DOHH2 (cell line): ENCODE measurements around the gene TMEM60.

Experiments
- H3F3A ChIP-seq: fragments of 200-600 bp; sonication (generic), shearing (Covaris generic); 2 replicates; pipeline ENCODE4 v1.6.0; 2016; ENCODE audit warnings: antibody characterized with exemption, mild to moderate bottlenecking; ENCODE audit not compliant: control insufficient read depth, insufficient read depth
- H3K27ac ChIP-seq: fragments of 200-600 bp; sonication (generic); 2 replicates; pipeline ENCODE4 v1.5.1; 2014; ENCODE audit warnings: low read depth, mild to moderate bottlenecking, low read length, moderate library complexity
- H3K27me3 ChIP-seq: fragments of 200-600 bp; sonication (generic); 2 replicates; pipeline ENCODE4 v1.6.1; 2014; ENCODE audit warnings: mild to moderate bottlenecking, low read length, mixed read lengths; ENCODE audit not compliant: control insufficient read depth
- H3K36me3 ChIP-seq: fragments of 200-600 bp; sonication (generic); 2 replicates; pipeline ENCODE4 v1.6.1; 2014; ENCODE audit warnings: mild to moderate bottlenecking, low read length, moderate library complexity, mixed read lengths; ENCODE audit not compliant: control insufficient read depth
- H3K4me1 ChIP-seq: fragments of 200-600 bp; sonication (generic); 2 replicates; pipeline ENCODE4 v1.6.1; 2014; ENCODE audit warnings: mild to moderate bottlenecking, low read length, mixed read lengths; ENCODE audit not compliant: control insufficient read depth
- H3K4me2 ChIP-seq: fragments of 200-600 bp; sonication (generic); 2 replicates; pipeline ENCODE4 v1.6.0; 2014; ENCODE audit warnings: mild to moderate bottlenecking, low read length, moderate library complexity
- H3K4me3 ChIP-seq: fragments of 200-600 bp; sonication (generic); 2 replicates; pipeline ENCODE4 v1.5.1; 2014; ENCODE audit warnings: mild to moderate bottlenecking, low read length, mixed read lengths
- H3K79me2 ChIP-seq: fragments of 200-600 bp; sonication (generic); 2 replicates; pipeline ENCODE4 v1.6.1; 2014; ENCODE audit warnings: mild to moderate bottlenecking, low read length, mixed read lengths; ENCODE audit not compliant: control insufficient read depth
- H3K9me2 ChIP-seq: fragments of 200-600 bp; sonication (generic); replicated peaks from 2 replicates; pipeline ENCODE4 v1.6.1; 2014; ENCODE audit warnings: mild to moderate bottlenecking, low read length, mixed read lengths; ENCODE audit not compliant: control insufficient read depth
- H3K9me3 ChIP-seq: fragments of 200-600 bp; sonication (generic); 2 replicates; pipeline ENCODE4 v1.6.1; 2014; ENCODE audit warnings: antibody characterized with exemption, low read length, mixed read lengths; ENCODE audit not compliant: control insufficient read depth, insufficient read depth
- H4K20me1 ChIP-seq: fragments of 200-600 bp; sonication (generic); 2 replicates; pipeline ENCODE4 v1.6.0; 2014; ENCODE audit warnings: low read depth, mild to moderate bottlenecking, antibody characterized with exemption, low read length, moderate library complexity; ENCODE audit not compliant: control insufficient read depth, insufficient read depth
- CTCF ChIP-seq: fragments of 200-600 bp; sonication (generic); IDR thresholded peaks from one replicate; pipeline ENCODE4 v1.5.1; 2014; ENCODE audit warnings: antibody characterized with exemption, mild to moderate bottlenecking, low read depth, low read length; ENCODE audit not compliant: poor library complexity, severe bottlenecking
- EZH2phosphoT487 ChIP-seq: fragments of 200-600 bp; sonication (generic); IDR thresholded peaks from 2 replicates; pipeline ENCODE4 v1.6.1; 2017; ENCODE audit warnings: borderline replicate concordance, mild to moderate bottlenecking, antibody characterized with exemption, low read length, moderate library complexity, mixed read lengths

The TMEM60 gene

GRCh38 chr7:77802557-77803405, 4.5 kb upstream of the TMEM60 start:
- Histone ChIP-seq H3K27ac (peak overlapping the region; percentile 42), H3F3A (peaks cover 18% of the 10 kb centered on the region), H3K27me3 (no peaks in the 10 kb centered on the region), H3K4me3 (peak overlapping the region; percentile 41), H4K20me1 (peaks cover 18% of the 10 kb centered on the region), H3K9me2 (no peaks in the 10 kb centered on the region), H3K36me3 (peaks cover 68% of the 10 kb centered on the region), H3K4me2 (peak overlapping the region; percentile 69), H3K9me3 (peaks cover 33% of the 10 kb centered on the region), H3K4me1 (peaks cover 45% of the 10 kb centered on the region), H3K79me2 (peaks cover 95% of the 10 kb centered on the region)
- TF ChIP-seq EZH2phosphoT487 (no peak), CTCF (no peak)

GRCh38 chr7:77800730-77801129, 2.5 kb upstream of the TMEM60 start:
- peak overlapping the region; percentile 90 for H3K4me3 ChIP-seq
- peaks cover 71% of the 10 kb centered on the region for H3K36me3 ChIP-seq
- peaks cover 95% of the 10 kb centered on the region for H3K79me2 ChIP-seq
- H3K4me2 ChIP-seq: peak overlapping the region; percentile 69
- peaks cover 32% of the 10 kb centered on the region for H4K20me1 ChIP-seq
- peaks cover 18% of the 10 kb centered on the region for H3F3A ChIP-seq
- H3K9me2 ChIP-seq: no peaks in the 10 kb centered on the region
- peaks cover 15% of the 10 kb centered on the region for H3K9me3 ChIP-seq
- no peak overlapping the region for H3K27ac ChIP-seq
- TF ChIP-seq CTCF (no peak), EZH2phosphoT487 (no peak)
- peaks cover 59% of the 10 kb centered on the region for H3K4me1 ChIP-seq
- no peaks in the 10 kb centered on the region for H3K27me3 ChIP-seq

GRCh38 chr7:77800158-77800557, 1.9 kb upstream of the TMEM60 start:
- Histone ChIP-seq H3K4me1 (peaks cover 59% of the 10 kb centered on the region), H3F3A (peaks cover 18% of the 10 kb centered on the region), H3K9me2 (no peaks in the 10 kb centered on the region), H3K27me3 (no peaks in the 10 kb centered on the region), H4K20me1 (peaks cover 32% of the 10 kb centered on the region), H3K27ac (peak overlapping the region; percentile 64; the same call in 1 of the 2 replicates), H3K9me3 (peaks cover 9% of the 10 kb centered on the region), H3K36me3 (peaks cover 66% of the 10 kb centered on the region), H3K4me2 (peak overlapping the region; percentile 69), H3K4me3 (peak overlapping the region; percentile 90), H3K79me2 (peaks cover 95% of the 10 kb centered on the region)
- no peak for TF ChIP-seq EZH2phosphoT487
- no peak for TF ChIP-seq CTCF
